Progenitor cell of endocrine pancreas (in vitro differentiated cells): ENCODE results near the gene HMGA1. TPM values are rescaled to one million over a fixed set of nuclear protein-coding genes. Genes with fewer than 3 reads are reported as not detected.

Source experiments
- DNase-seq: peaks from one replicate; pipeline ENCODE4 v3.0.0; 2021; ENCODE audit warnings: low spot score; ENCODE audit not compliant: unreplicated experiment
- H3K27ac Mint-ChIP-seq: 2 replicates; pipeline ENCODE4 v1.8.0; 2021; ENCODE audit warnings: mild to moderate bottlenecking, moderate library complexity, mixed read lengths
- H3K27me3 Mint-ChIP-seq: 2 replicates; pipeline ENCODE4 v1.8.0; 2021; ENCODE audit warnings: mixed read lengths
- H3K36me3 Mint-ChIP-seq: 2 replicates; pipeline ENCODE4 v1.8.0; 2022; ENCODE audit warnings: mixed read lengths; ENCODE audit not compliant: insufficient read depth
- H3K4me1 Mint-ChIP-seq: 2 replicates; pipeline ENCODE4 v1.8.0; 2021; ENCODE audit warnings: low read depth, mixed read lengths
- H3K4me3 Mint-ChIP-seq: 2 replicates; pipeline ENCODE4 v1.8.0; 2021; ENCODE audit warnings: low read depth, mild to moderate bottlenecking, moderate library complexity, mixed read lengths
- H3K9me3 Mint-ChIP-seq: 2 replicates; pipeline ENCODE4 v1.8.0; 2021; ENCODE audit warnings: low read depth, mixed read lengths
- CTCF ChIP-seq: fragments of 200-600 bp; sonication (generic); IDR thresholded peaks from one replicate; pipeline ENCODE4 v1.5.0; 2021; ENCODE audit warnings: antibody characterized with exemption, mild to moderate bottlenecking; ENCODE audit not compliant: unreplicated experiment
- total RNA-seq: library from RNA; stranded (reverse); gene quantifications from 2 replicates; pipeline ENCODE4 v1.2.1, GENCODE V29; 2021

Gene HMGA1
- total RNA-seq, 1 donor from 2014 or later, result 769 TPM

DNA sequence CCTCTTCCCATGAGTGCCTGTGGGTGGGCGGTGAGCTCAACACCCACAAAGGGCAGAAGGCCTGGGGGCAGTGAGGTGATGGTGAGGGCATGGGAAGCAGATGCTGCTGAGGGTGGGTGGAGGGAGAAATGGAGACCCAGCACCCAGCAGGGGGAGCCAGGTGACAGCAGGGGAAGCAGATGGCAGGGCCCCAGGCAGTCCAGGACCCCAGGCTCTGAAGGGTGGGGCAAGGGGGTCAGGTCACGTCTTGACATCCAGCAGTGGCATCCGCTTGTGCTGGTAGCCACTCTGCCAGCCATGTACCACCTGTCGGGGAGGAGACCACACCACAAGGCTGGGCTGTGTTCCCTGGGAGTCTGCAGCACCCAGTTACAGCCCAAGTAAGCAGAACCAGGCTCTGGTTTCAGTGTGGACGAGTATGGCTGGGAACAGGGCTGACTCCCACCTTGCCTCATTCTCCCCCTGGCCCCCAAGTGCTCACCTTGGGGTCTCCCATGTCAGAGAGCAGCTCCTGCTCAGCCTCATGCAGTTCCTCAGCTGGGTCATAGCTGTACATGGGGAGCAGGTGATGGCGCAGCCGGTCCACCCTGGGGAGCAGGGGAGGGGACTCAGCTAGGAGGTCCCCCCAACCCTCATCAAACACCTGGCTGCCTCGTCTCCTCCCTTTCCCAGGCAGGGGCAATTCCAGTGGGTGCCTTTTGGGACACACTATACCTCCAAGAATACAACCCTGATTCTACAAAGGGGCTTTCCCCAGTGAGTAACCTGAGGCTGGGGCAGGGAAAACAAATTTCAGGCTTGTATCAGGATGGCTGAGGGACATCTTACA, 10.1 kb downstream of the HMGA1 start:
- TF ChIP-seq CTCF, result peak; percentile 50
- no peaks in the 10 kb centered on the region for H3K27me3 Mint-ChIP-seq
- peaks cover 11% of the 10 kb centered on the region for H3K36me3 Mint-ChIP-seq
- no peaks in the 10 kb centered on the region for H3K9me3 Mint-ChIP-seq
- H3K4me1 Mint-ChIP-seq, result peaks cover 2% of the 10 kb centered on the region
- H3K27ac Mint-ChIP-seq, result peak overlapping the region; percentile 85
- DNase-seq, result no peak
- no peak overlapping the region for H3K4me3 Mint-ChIP-seq

DNA sequence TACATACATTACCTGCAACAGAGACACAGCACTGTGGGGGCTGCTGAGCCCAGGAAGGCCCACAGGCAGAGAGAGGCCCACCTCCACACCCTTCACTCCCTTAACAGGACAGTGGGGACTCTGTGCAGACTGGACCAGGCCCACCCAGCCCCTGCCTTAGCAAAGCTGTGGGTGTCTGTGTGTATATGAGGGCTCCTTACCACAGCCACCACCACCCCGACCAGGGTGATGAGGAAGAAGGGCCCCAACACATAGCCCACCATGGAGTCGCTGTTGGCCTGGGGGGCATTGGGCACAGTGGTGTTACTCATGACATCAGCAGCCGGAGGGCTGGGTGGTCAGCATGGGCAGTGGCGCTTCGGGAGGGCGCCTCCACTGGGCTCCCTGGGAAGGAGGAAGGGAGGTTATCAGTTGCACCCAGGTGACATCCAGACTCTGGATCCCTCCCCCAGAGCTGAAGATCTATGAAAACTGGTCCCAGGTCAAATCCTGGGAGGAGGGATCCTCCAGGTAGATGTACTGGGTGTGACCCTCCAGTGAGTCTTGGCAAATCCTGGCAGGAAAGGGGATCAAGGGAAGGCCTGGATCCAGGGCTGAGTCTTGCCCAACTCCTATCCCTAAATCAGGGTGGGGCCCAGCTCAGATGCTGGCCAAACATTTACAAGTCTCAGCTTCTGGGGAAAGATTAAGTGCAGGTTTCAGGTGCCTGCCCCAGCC, 11.0 kb downstream of the HMGA1 start:
- TF ChIP-seq CTCF, result no peak
- Mint-ChIP-seq H3K36me3 (peaks cover 8% of the 10 kb centered on the region), H3K4me1 (peaks cover 2% of the 10 kb centered on the region), H3K9me3 (no peaks in the 10 kb centered on the region), H3K27me3 (no peaks in the 10 kb centered on the region), H3K4me3 (peak overlapping the region; percentile 84), H3K27ac (peak overlapping the region; percentile 37)
- DNase-seq, result no peak

GRCh38 chr6:34248198-34248726, 11.6 kb downstream of the HMGA1 start:
- H3K36me3 Mint-ChIP-seq, result peaks cover 4% of the 10 kb centered on the region
- H3K4me1 Mint-ChIP-seq, result peaks cover 2% of the 10 kb centered on the region
- no peak for DNase-seq
- H3K4me3 Mint-ChIP-seq, result peak overlapping the region; percentile 84
- TF ChIP-seq CTCF, result no peak
- H3K9me3 Mint-ChIP-seq, result no peaks in the 10 kb centered on the region
- H3K27me3 Mint-ChIP-seq, result no peaks in the 10 kb centered on the region
- peak overlapping the region; percentile 81 for H3K27ac Mint-ChIP-seq

- peak; percentile 97 for DNase-seq
- Mint-ChIP-seq H3K27ac (peak within 1 kb of the TSS; percentile 93), H3K9me3 (no peaks in the 10 kb centered on the region), H3K27me3 (no peaks in the 10 kb centered on the region), H3K4me3 (peak within 1 kb of the TSS; percentile 84), H3K36me3 (peaks cover 4% of the 10 kb centered on the region), H3K4me1 (peaks cover 2% of the 10 kb centered on the region)
- TF ChIP-seq CTCF, result peak; percentile 86
Measured at GRCh38 chr6:34248727-34249468, 12.2 kb downstream of the HMGA1 start, which contains the start of gene SMIM29. Gene SMIM29, minus strand, starts transcription at chr6:34249006. Its CDS starts 1,215 bp downstream, at chr6:34247791.
